K562 (cell line): ENCODE results near the gene C17orf50. TPM values are rescaled to one million over a fixed set of nuclear protein-coding genes. Genes with fewer than 3 reads are reported as not detected.

Experiments used
- CREBBP ChIP-seq: IDR thresholded peaks from one replicate; pipeline ENCODE4 v1.6.1; 2012; ENCODE audit warnings: low read depth, mild to moderate bottlenecking, control low read depth, inconsistent platforms, low read length
- ETV6 ChIP-seq, 3 experiments: fragments of 150-350 bp in 1 of 3; sonication (generic) in 1 of 3; formaldehyde crosslinking in 1 of 3; IDR thresholded peaks; 2 replicates each; pipeline versions ENCODE4 v1.6.1 to v1.8.0; 2014 to 2022; ENCODE audit warnings: borderline replicate concordance in 2 of 3, low read depth in 2 of 3, antibody characterized with exemption in 1 of 3, low read length in 1 of 3, mild to moderate bottlenecking in 1 of 3, missing genetic modification reagents in 1 of 3
- HDAC3 ChIP-seq: fragments of 450-650 bp; IDR thresholded peaks from 2 replicates; pipeline ENCODE4 v1.6.1; 2018; ENCODE audit warnings: borderline replicate concordance, mild to moderate bottlenecking, moderate library complexity; ENCODE audit not compliant: partially characterized antibody
- HDAC8 ChIP-seq: fragments of 450-650 bp; IDR thresholded peaks from 2 replicates; pipeline ENCODE4 v1.6.1; 2016; ENCODE audit warnings: mild to moderate bottlenecking, missing genetic modification characterization, moderate library complexity, missing compliant biosample characterization
- KDM5B ChIP-seq: fragments of 200-600 bp; sonication (generic); IDR thresholded peaks from 2 replicates; pipeline ENCODE4 v1.6.1; 2012; ENCODE audit warnings: low read depth, mild to moderate bottlenecking, moderate library complexity, low read length, control low read depth, inconsistent platforms; ENCODE audit not compliant: insufficient replicate concordance
- KLF1 ChIP-seq: fragments of 450-650 bp; IDR thresholded peaks from 2 replicates; pipeline ENCODE4 v1.6.1; 2016; ENCODE audit warnings: missing genetic modification characterization, missing compliant biosample characterization
- MEIS2 ChIP-seq: fragments of 450-650 bp; IDR thresholded peaks from 2 replicates; pipeline ENCODE4 v1.6.1; 2014; ENCODE audit warnings: mild to moderate bottlenecking; ENCODE audit not compliant: partially characterized antibody
- MGA ChIP-seq: fragments of 450-650 bp; IDR thresholded peaks from 2 replicates; pipeline ENCODE4 v1.6.1; 2016; ENCODE audit warnings: mild to moderate bottlenecking, moderate library complexity
- MTA2 ChIP-seq: fragments of 450-650 bp; IDR thresholded peaks from 2 replicates; pipeline ENCODE4 v1.6.1; 2016; ENCODE audit warnings: low read depth
- SMAD4 ChIP-seq: fragments of 250-450 bp; sonication (Bioruptor Pico); conservative IDR thresholded peaks from 2 replicates; pipeline ENCODE4 v1.8.0; 2021; ENCODE audit warnings: inconsistent platforms, mild to moderate bottlenecking, moderate library complexity
- STAG1 ChIP-seq: sonication (generic); formaldehyde crosslinking; IDR thresholded peaks from 2 replicates; pipeline ENCODE4 v1.5.0; 2020; ENCODE audit warnings: missing genetic modification reagents, borderline replicate concordance
- ZBTB12 ChIP-seq: fragments of 250-450 bp; sonication (Bioruptor Pico); IDR thresholded peaks from 2 replicates; pipeline ENCODE4 v1.4.0; 2020
- polyA plus RNA-seq, 8 experiments: library from polyadenylated mRNA; depleted of rRNA in 4 of 8; stranded (reverse) in 5 of 8; unstranded in 3 of 8; fragments of >200 nt; fragmentation: Nextera tagmentation in 2 of 8; fragmentation: Illumina TruSeq in 1 of 8; extraction: Ambion mirVana in 2 of 8; extraction: Trizol in 1 of 8; gene quantifications; 2 replicates each; pipeline versions ENCODE4 v1.2.1 to v1.2.3, GENCODE V29; 2011 to 2014; ENCODE audit warnings: inconsistent platforms in 1 of 8, missing spikeins in 1 of 8
- total RNA-seq, 7 experiments: library from RNA; depleted of rRNA in 6 of 7; stranded (reverse); fragments of >200 nt in 6 of 7; fragmentation: Illumina TruSeq in 2 of 7; extraction: Trizol in 2 of 7; gene quantifications; 2 replicates each; pipeline versions ENCODE4 v1.2.1 to v1.2.3, GENCODE V29; 2011 to 2021; ENCODE audit warnings: low replicate concordance in 1 of 7
- TF ChIP-seq, protein P1 (sequence below): fragments of 250-450 bp; sonication (Bioruptor Pico); IDR thresholded peaks from 2 replicates; pipeline ENCODE4 v1.9.0; 2021; ENCODE audit warnings: mild to moderate bottlenecking

Gene C17orf50
- total and polyA plus RNA-seq, 9 of the 15 experiments (the other 6 are each of a cell fraction or from before 2014, with no cell fraction given), result not detected

GRCh38 chr17:35808962-35809854, 48.5 kb downstream of the C17orf50 start, which contains the start of gene TAF15 (continued):
- no peak for TF ChIP-seq ETV6 (IDR thresholded peaks at IDR 0.05; ENCODE audit: borderline replicate concordance in 1 of 2, low read depth in 2 of 2, low read length in 1 of 2)
- no peak for TF ChIP-seq ETV6 (CRISPR knock-in tag; IDR thresholded peaks at IDR 0.05; ENCODE audit: borderline replicate concordance)
- TF ChIP-seq KDM5B, result peak; percentile 93
- peak; percentile 79 for TF ChIP-seq SMAD4 (CRISPR knock-in tag)
- no peak for TF ChIP-seq HDAC3
- TF ChIP-seq MTA2, result no peak
- TF ChIP-seq MGA, result peak; percentile 51; the same call in 1 of the 2 replicates
- no peak for TF ChIP-seq CREBBP
- TF ChIP-seq ZBTB12 (CRISPR knock-in tag), result no peak
- TF ChIP-seq, protein P1, sequence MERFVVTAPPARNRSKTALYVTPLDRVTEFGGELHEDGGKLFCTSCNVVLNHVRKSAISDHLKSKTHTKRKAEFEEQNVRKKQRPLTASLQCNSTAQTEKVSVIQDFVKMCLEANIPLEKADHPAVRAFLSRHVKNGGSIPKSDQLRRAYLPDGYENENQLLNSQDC (CRISPR knock-in tag), result peak; percentile 67; the same call in 1 of the 2 replicates
- TF ChIP-seq MEIS2, result no peak
- TF ChIP-seq HDAC8 (tag), result 0 out of 2 replicates have a peak, but pooled peaks have one; percentile 17
- TF ChIP-seq STAG1 (CRISPR knock-in tag), result no peak
- no peak for TF ChIP-seq KLF1 (tag)
